Fibroblast of lung (primary cell): ENCODE measurements around the gene WASF3. TPM values are rescaled to one million over a fixed set of nuclear protein-coding genes. Genes with fewer than 3 reads are reported as not detected.

Experiments
- DNase-seq, 2 donors: peaks; one replicate each; pipeline versions ENCODE4 v3.0.0 to v3.0.0-alpha.2; 2010; ENCODE audit warnings: low read depth in 2 of 2
- H2AFZ ChIP-seq: 2 replicates; pipeline ENCODE4 v1.5.1; 2012; ENCODE audit warnings: low read length, control low read depth, inconsistent platforms
- H3K27ac ChIP-seq: 2 replicates; pipeline ENCODE4 v1.5.1; 2011; ENCODE audit warnings: low read length, control low read depth; ENCODE audit not compliant: insufficient read depth
- H3K27me3 ChIP-seq: 2 replicates; pipeline ENCODE4 v1.5.1; 2011; ENCODE audit warnings: mild to moderate bottlenecking, low read length; ENCODE audit not compliant: control insufficient read depth, insufficient read depth
- H3K36me3 ChIP-seq: 2 replicates; pipeline ENCODE4 v1.5.1; 2011; ENCODE audit warnings: low read length; ENCODE audit not compliant: control insufficient read depth, insufficient read depth
- H3K4me1 ChIP-seq: 2 replicates; pipeline ENCODE4 v1.5.1; 2011; ENCODE audit warnings: low read length; ENCODE audit not compliant: control insufficient read depth, insufficient read depth; ENCODE audit errors: extremely low read depth
- H3K4me2 ChIP-seq: 2 replicates; pipeline ENCODE4 v1.5.1; 2011; ENCODE audit warnings: low read length, control low read depth; ENCODE audit not compliant: insufficient read depth; ENCODE audit errors: extremely low read depth
- H3K4me3 ChIP-seq, 4 experiments: fragments of 200-600 bp in 1 of 4; sonication (generic) in 1 of 4; replicated peaks in 1 of 4; 2 replicates each; pipeline ENCODE4 v1.5.1; 2011 to 2016; ENCODE audit warnings: low read length in 4 of 4, low read depth in 3 of 4, mild to moderate bottlenecking in 3 of 4, control low read depth in 2 of 4, inconsistent platforms in 1 of 4, mixed read lengths in 1 of 4; ENCODE audit not compliant: insufficient read depth in 1 of 4; ENCODE audit errors: control extremely low read depth in 1 of 4
- H3K79me2 ChIP-seq: 2 replicates; pipeline ENCODE4 v1.5.1; 2012; ENCODE audit warnings: mild to moderate bottlenecking, low read length, inconsistent platforms; ENCODE audit not compliant: control insufficient read depth, insufficient read depth
- H3K9ac ChIP-seq: 2 replicates; pipeline ENCODE4 v1.5.1; 2011; ENCODE audit warnings: mild to moderate bottlenecking, low read length, control low read depth; ENCODE audit not compliant: insufficient read depth
- H3K9me3 ChIP-seq: 2 replicates; pipeline ENCODE4 v1.5.1; 2012; ENCODE audit warnings: low read depth, low read length; ENCODE audit not compliant: control insufficient read depth, insufficient read depth
- H4K20me1 ChIP-seq: 2 replicates; pipeline ENCODE4 v1.5.1; 2011; ENCODE audit warnings: low read length; ENCODE audit not compliant: control insufficient read depth, insufficient read depth; ENCODE audit errors: extremely low read depth
- CTCF ChIP-seq, 2 donors: IDR thresholded peaks in 1 of 2; conservative IDR thresholded peaks in 1 of 2; 1 replicate in 1 of 2; 2 replicates in 1 of 2; pipeline ENCODE4 v1.5.1; 2011 to 2012; ENCODE audit warnings: low read length in 2 of 2, control low read depth in 1 of 2, inconsistent platforms in 1 of 2, low read depth in 1 of 2, mild to moderate bottlenecking in 1 of 2
- EZH2 ChIP-seq: IDR thresholded peaks from 2 replicates; pipeline ENCODE4 v1.5.1; 2012; ENCODE audit warnings: low read length, control low read depth, mild to moderate bottlenecking; ENCODE audit errors: missing control alignments
- polyA plus RNA-seq, 2 donors: library from polyadenylated mRNA; depleted of rRNA in 1 of 2; stranded (reverse) in 1 of 2; unstranded in 1 of 2; fragments of >200 nt; gene quantifications; 2 replicates each; pipeline ENCODE4 v1.2.1, GENCODE V29; 2011 to 2012; ENCODE audit warnings: missing spikeins in 1 of 2
- total RNA-seq: library from RNA; depleted of rRNA; stranded (reverse); fragments of >200 nt; gene quantifications from 2 replicates; pipeline ENCODE4 v1.2.1, GENCODE V29; 2014

WASF3 gene
- total and polyA plus RNA-seq, 2 donors (not counting 1 experiment from before 2014, with no cell fraction given): 18.2 to 19.5 TPM

- Histone ChIP-seq H3K4me3 (no peak overlapping the region), H3K27me3 (peaks cover 4% of the 10 kb centered on the region), H3K4me2 (no peak overlapping the region), H2AFZ (no peak overlapping the region), H3K36me3 (no peaks in the 10 kb centered on the region), H4K20me1 (no peaks in the 10 kb centered on the region), H3K9me3 (no peaks in the 10 kb centered on the region), H3K27ac (no peak overlapping the region), H3K4me1 (no peaks in the 10 kb centered on the region), H3K9ac (no peak overlapping the region), H3K79me2 (no peaks in the 10 kb centered on the region)
- peak; percentile 34 to 46 for DNase-seq
- TF ChIP-seq CTCF (conservative IDR thresholded peaks at IDR 0.05 in 1 of 2, IDR thresholded peaks at IDR 0.05 in 1 of 2; ENCODE audit: low read depth in 1 of 2, low read length in 2 of 2) (peak; percentile 64 to 67), EZH2 (no peak)
Measured at GRCh38 chr13:26707122-26708006, 149.9 kb downstream of the WASF3 start.

GRCh38 chr13:26708007-26708297, 150.5 kb downstream of the WASF3 start:
- DNase-seq: no peak
- H3K79me2 ChIP-seq: no peaks in the 10 kb centered on the region

GRCh38 chr13:26709461-26709860, 152.0 kb downstream of the WASF3 start:
- H3K27ac ChIP-seq: no peak overlapping the region
- no peaks in the 10 kb centered on the region for H3K4me1 ChIP-seq
- no peaks in the 10 kb centered on the region for H3K79me2 ChIP-seq
- H4K20me1 ChIP-seq: no peaks in the 10 kb centered on the region
- TF ChIP-seq EZH2: no peak
- no peak for TF ChIP-seq CTCF (conservative IDR thresholded peaks at IDR 0.05 in 1 of 2, IDR thresholded peaks at IDR 0.05 in 1 of 2; ENCODE audit: low read depth in 1 of 2, low read length in 2 of 2)
- H3K9me3 ChIP-seq: no peaks in the 10 kb centered on the region
- no peak overlapping the region for H3K9ac ChIP-seq
- H2AFZ ChIP-seq: no peak overlapping the region
- peaks cover 4% of the 10 kb centered on the region for H3K27me3 ChIP-seq
- no peak overlapping the region for H3K4me3 ChIP-seq
- DNase-seq: no peak
- no peaks in the 10 kb centered on the region for H3K36me3 ChIP-seq
- no peak overlapping the region for H3K4me2 ChIP-seq

More at GRCh38 chr13:26708007-26708297, 150.5 kb downstream of the WASF3 start:
- no peak overlapping the region for H2AFZ ChIP-seq
- no peak for TF ChIP-seq CTCF (conservative IDR thresholded peaks at IDR 0.05 in 1 of 2, IDR thresholded peaks at IDR 0.05 in 1 of 2; ENCODE audit: low read depth in 1 of 2, low read length in 2 of 2)
- TF ChIP-seq EZH2: no peak
- H4K20me1 ChIP-seq: no peaks in the 10 kb centered on the region
- no peaks in the 10 kb centered on the region for H3K36me3 ChIP-seq
- peaks cover 4% of the 10 kb centered on the region for H3K27me3 ChIP-seq
- no peaks in the 10 kb centered on the region for H3K4me1 ChIP-seq
- no peak overlapping the region for H3K9ac ChIP-seq
- no peak overlapping the region for H3K4me2 ChIP-seq
- no peak overlapping the region for H3K27ac ChIP-seq
- no peak overlapping the region for H3K4me3 ChIP-seq
- H3K9me3 ChIP-seq: no peaks in the 10 kb centered on the region
